Karpas-422 (cell line): Measurements from ENCODE around the gene PHTF2. TPM values are rescaled to one million over a fixed set of nuclear protein-coding genes. Genes with fewer than 3 reads are reported as not detected.
A peak's percentile ranks its signal among the peaks of the same experiment; 100 is the strongest.

ENCODE experiments used
- DNase-seq: peaks from one replicate; pipeline ENCODE4 v3.0.0-alpha.2; 2015
- H2AFZ ChIP-seq: fragments of 200-600 bp; sonication (generic); 2 replicates; pipeline ENCODE4 v1.6.1; 2014; ENCODE audit warnings: antibody characterized with exemption, low read length, mixed read lengths
- H3K27ac ChIP-seq: fragments of 200-600 bp; sonication (generic); 2 replicates; pipeline ENCODE4 v1.5.1; 2014; ENCODE audit warnings: mild to moderate bottlenecking, low read length, moderate library complexity
- H3K27me3 ChIP-seq: fragments of 200-600 bp; sonication (generic); 2 replicates; pipeline ENCODE4 v1.6.1; 2014; ENCODE audit warnings: low read length, mixed read lengths
- H3K36me3 ChIP-seq: fragments of 200-600 bp; sonication (generic); 2 replicates; pipeline ENCODE4 v1.6.1; 2014; ENCODE audit warnings: low read length, mixed read lengths; ENCODE audit not compliant: insufficient read depth
- H3K4me1 ChIP-seq: fragments of 200-600 bp; sonication (generic); 2 replicates; pipeline ENCODE4 v1.6.1; 2014; ENCODE audit warnings: mild to moderate bottlenecking, low read length, mixed read lengths
- H3K4me2 ChIP-seq: fragments of 200-600 bp; sonication (generic); 2 replicates; pipeline ENCODE4 v1.6.1; 2014; ENCODE audit warnings: low read length, low read depth, mild to moderate bottlenecking; ENCODE audit not compliant: poor library complexity, severe bottlenecking
- H3K4me3 ChIP-seq: fragments of 200-600 bp; sonication (generic); 2 replicates; pipeline ENCODE4 v1.5.1; 2014; ENCODE audit warnings: mild to moderate bottlenecking, antibody characterized with exemption, low read length, mixed read lengths
- H3K79me2 ChIP-seq: fragments of 200-600 bp; sonication (generic); 2 replicates; pipeline ENCODE4 v1.6.1; 2014; ENCODE audit warnings: mild to moderate bottlenecking, low read length, mixed read lengths
- H3K9ac ChIP-seq: fragments of 200-600 bp; sonication (generic); 2 replicates; pipeline ENCODE4 v1.6.0; 2014; ENCODE audit warnings: low read length
- H3K9me2 ChIP-seq: fragments of 200-600 bp; sonication (generic), shearing (Covaris generic); replicated peaks from 2 replicates; pipeline ENCODE4 v1.6.0; 2014; ENCODE audit warnings: mild to moderate bottlenecking, low read length, moderate library complexity; ENCODE audit not compliant: insufficient read depth
- H3K9me3 ChIP-seq: fragments of 300-700, 200-600 bp; sonication (generic); 2 replicates; pipeline ENCODE4 v1.6.1; 2014; ENCODE audit warnings: low read length, mixed read lengths
- H4K20me1 ChIP-seq: fragments of 200-600 bp; sonication (generic); 2 replicates; pipeline ENCODE4 v1.6.1; 2014; ENCODE audit warnings: mild to moderate bottlenecking, antibody characterized with exemption, low read length, low read depth; ENCODE audit not compliant: insufficient read depth
- total RNA-seq: library from RNA; depleted of rRNA; stranded (reverse); fragments of >200 nt; shearing (Covaris generic); gene quantifications from 2 replicates; pipeline ENCODE4 v1.2.3, GENCODE V29; 2014; ENCODE audit warnings: low replicate concordance

The PHTF2 gene
- total RNA-seq, 1 experiment from 2014 or later = 65.7 TPM

DNA sequence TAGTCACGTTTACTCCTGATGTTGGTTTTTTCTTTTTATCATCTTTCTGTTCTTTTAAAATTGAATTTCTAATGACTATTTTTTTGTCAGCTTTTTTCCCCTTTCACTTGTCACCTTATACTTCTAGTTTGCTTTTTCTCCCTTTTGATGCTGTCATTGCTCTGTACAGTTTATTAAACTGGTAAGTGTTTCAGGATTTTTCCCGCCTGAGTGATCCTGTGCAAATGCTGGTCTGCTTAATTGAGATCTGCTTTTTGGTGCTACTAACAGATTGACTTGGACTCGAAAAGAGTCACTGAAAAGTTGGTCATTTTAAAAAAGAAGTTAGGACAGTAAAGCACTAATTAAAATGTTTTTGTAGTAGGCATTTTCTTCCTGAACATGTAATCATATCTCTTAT lies 95.2 kb downstream of the PHTF2 start:
- H3K27me3 ChIP-seq = no peaks in the 10 kb centered on the region
- peak overlapping the region; percentile 28; the same call in 1 of the 2 replicates for H3K9ac ChIP-seq
- H2AFZ ChIP-seq = no peak overlapping the region
- peak overlapping the region; percentile 69 for H3K4me2 ChIP-seq
- H3K4me3 ChIP-seq = peak overlapping the region; percentile 23; the same call in 1 of the 2 replicates
- peak overlapping the region; percentile 80 for H3K27ac ChIP-seq
- H4K20me1 ChIP-seq = no peaks in the 10 kb centered on the region
- no peaks in the 10 kb centered on the region for H3K36me3 ChIP-seq
- peaks cover 86% of the 10 kb centered on the region for H3K79me2 ChIP-seq
- no peaks in the 10 kb centered on the region for H3K9me2 ChIP-seq
- peak; percentile 70 for DNase-seq
- no peaks in the 10 kb centered on the region for H3K9me3 ChIP-seq
- H3K4me1 ChIP-seq = peaks cover 48% of the 10 kb centered on the region

DNA sequence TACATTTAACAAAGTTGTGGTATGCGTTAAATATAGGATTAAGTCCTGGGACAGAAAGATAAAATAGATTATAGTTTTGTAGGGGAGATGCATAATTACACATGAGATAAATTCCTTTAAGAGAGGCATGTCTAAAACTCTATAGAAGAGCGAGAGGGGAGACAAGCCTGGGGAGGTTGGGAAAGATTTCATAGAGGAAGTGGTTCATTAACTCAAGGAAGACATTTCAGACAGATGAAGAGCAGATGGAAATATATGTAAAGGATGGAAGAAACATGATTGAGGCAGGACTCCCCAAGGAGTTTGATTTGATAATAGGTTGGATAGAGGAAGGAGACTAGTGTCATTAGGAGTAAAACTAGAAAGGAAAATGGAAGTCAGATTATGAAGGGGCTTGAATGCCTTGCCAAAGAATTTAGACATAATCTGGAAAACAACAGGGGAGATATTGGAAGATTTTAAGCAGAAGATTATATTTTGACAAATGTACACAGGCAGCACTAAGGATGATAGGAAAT lies 96.1 kb downstream of the PHTF2 start:
- Histone ChIP-seq H4K20me1 (no peaks in the 10 kb centered on the region), H2AFZ (no peak overlapping the region), H3K36me3 (no peaks in the 10 kb centered on the region), H3K9me3 (no peaks in the 10 kb centered on the region), H3K4me3 (peak overlapping the region; percentile 23; the same call in 1 of the 2 replicates), H3K27me3 (no peaks in the 10 kb centered on the region), H3K9ac (no peak overlapping the region), H3K4me2 (peak overlapping the region; percentile 69), H3K27ac (peak overlapping the region; percentile 80), H3K9me2 (no peaks in the 10 kb centered on the region), H3K79me2 (peaks cover 87% of the 10 kb centered on the region), H3K4me1 (peaks cover 54% of the 10 kb centered on the region)
- no peak for DNase-seq

DNA sequence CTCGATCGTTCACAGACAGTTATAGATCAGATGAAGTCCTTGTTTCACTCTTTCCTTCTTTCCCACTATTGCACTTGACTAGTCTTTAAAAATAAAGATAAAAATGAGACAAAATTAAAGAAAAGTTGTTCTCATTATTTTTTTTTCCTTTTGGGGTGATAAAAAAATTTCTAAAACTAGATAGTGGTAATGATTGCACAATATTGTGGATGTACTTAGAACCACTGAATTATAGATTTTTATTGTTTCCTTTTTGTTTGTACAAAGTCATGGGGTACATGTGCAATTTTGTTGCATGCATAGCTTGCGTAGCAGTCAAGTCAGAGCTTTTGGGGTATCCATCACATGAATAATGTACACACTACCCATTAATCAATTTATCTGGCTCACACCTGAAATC lies 97.3 kb downstream of the PHTF2 start:
- Histone ChIP-seq H3K4me3 (no peak overlapping the region), H3K9ac (no peak overlapping the region), H2AFZ (no peak overlapping the region), H3K4me1 (peaks cover 66% of the 10 kb centered on the region), H3K27me3 (no peaks in the 10 kb centered on the region), H3K79me2 (peaks cover 89% of the 10 kb centered on the region), H3K9me2 (no peaks in the 10 kb centered on the region), H3K4me2 (no peak overlapping the region), H4K20me1 (no peaks in the 10 kb centered on the region), H3K9me3 (no peaks in the 10 kb centered on the region), H3K27ac (0 out of 2 replicates have a peak overlapping the region, but pooled peaks have one; percentile 80), H3K36me3 (no peaks in the 10 kb centered on the region)
- DNase-seq = no peak

DNA sequence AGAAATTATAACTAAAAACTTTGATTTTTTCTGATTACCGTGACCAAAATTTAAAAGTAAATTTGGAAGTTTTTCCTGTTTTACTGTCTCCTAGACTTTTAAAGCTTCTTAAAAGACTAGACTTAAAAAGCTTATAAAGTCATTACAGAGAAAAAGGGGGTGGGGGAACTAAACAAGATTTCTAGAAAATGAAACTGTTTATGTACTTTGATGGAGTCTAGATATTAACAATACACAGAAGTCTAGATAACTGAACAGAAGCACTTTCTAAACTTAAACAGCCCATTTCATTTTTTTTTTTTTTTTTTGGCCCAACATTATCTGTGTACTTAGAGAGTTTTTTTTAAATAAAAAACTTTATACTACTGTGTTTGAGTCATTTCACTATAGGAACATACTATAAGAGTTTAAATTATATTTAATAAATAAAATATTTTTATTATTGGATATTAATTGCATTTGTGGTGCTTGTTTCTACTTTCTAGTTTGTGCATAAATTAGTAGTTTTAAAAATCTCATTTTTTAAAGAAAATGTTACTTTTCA lies 98.5 kb downstream of the PHTF2 start:
- no peak for DNase-seq
- H4K20me1 ChIP-seq = no peaks in the 10 kb centered on the region
- H3K36me3 ChIP-seq = peaks cover 3% of the 10 kb centered on the region; the same call in 1 of the 2 replicates
- peaks cover 64% of the 10 kb centered on the region for H3K4me1 ChIP-seq
- H3K9me2 ChIP-seq = no peaks in the 10 kb centered on the region
- no peak overlapping the region for H3K9ac ChIP-seq
- H3K27ac ChIP-seq = 0 out of 2 replicates have a peak overlapping the region, but pooled peaks have one; percentile 18
- H3K9me3 ChIP-seq = no peaks in the 10 kb centered on the region
- H3K79me2 ChIP-seq = peaks cover 85% of the 10 kb centered on the region
- no peak overlapping the region for H2AFZ ChIP-seq
- no peak overlapping the region for H3K4me2 ChIP-seq
- no peaks in the 10 kb centered on the region for H3K27me3 ChIP-seq
- no peak overlapping the region for H3K4me3 ChIP-seq

DNA sequence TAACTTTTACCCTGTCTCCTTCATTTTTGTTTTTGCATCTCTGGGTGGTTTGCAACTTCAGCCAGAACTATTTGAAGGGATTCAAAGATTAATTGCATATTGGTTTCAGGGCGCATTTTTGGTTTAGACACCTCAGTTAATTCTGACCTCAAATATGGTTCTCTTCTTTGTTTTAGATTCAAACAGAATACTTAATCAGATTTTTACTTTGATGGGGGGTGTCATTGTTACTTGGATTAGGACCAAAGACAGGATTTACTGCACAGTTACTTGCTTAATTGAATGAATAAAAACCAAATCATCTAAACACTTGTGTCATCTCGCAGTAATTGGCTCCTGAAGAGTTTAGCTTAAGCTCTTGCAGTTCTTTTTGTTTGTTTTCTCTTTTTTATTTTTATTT lies 100.9 kb downstream of the PHTF2 start:
- no peak for DNase-seq
- H3K36me3 ChIP-seq = peaks cover 8% of the 10 kb centered on the region
- H3K79me2 ChIP-seq = peaks cover 82% of the 10 kb centered on the region
- H3K4me3 ChIP-seq = no peak overlapping the region
- H4K20me1 ChIP-seq = no peaks in the 10 kb centered on the region
- H2AFZ ChIP-seq = no peak overlapping the region
- no peak overlapping the region for H3K4me2 ChIP-seq
- H3K9ac ChIP-seq = no peak overlapping the region
- peaks cover 64% of the 10 kb centered on the region for H3K4me1 ChIP-seq
- H3K27ac ChIP-seq = peak overlapping the region; percentile 29; the same call in 1 of the 2 replicates
- H3K27me3 ChIP-seq = no peaks in the 10 kb centered on the region
- H3K9me2 ChIP-seq = no peaks in the 10 kb centered on the region
- H3K9me3 ChIP-seq = no peaks in the 10 kb centered on the region

DNA sequence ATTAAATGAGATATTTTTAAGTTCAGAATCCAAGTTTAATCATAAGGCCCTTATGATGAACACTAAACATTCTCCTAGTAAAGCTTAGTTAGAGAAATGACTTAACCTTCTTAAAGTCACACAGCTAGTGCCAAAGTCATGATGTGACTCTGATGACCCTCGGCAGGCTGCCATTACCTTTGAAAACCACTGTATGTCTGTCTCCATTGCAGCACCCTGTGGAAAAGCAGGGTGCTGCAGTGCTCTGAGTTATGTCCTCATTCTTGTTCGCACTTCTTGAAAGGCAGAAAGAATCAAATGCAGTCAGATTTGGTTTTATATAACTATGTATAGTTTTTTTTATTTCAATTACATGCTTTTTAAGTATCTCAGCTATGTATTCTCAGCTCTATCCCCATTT lies 105.0 kb downstream of the PHTF2 start:
- Histone ChIP-seq H3K4me1 (peaks cover 93% of the 10 kb centered on the region), H3K27ac (peak overlapping the region; percentile 99), H2AFZ (no peak overlapping the region)

DNA sequence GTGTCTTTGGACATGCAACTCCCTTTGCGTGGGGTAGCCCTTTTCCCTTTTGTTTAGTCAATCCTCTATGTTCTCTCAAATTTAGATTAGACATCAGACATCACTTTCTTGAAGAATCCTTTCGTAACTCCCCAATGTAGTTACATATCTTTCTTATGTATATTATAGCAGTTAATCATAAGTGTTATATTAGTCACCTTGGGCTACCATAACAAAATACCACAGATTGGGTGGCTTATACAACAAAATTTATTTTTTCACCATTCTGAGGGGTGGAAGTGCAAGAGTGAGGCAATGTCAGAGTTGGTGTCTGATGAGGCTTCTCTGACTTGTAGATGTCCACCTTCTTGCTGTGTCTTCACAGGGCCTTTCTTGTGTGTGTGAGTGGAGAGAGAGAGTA lies 105.7 kb downstream of the PHTF2 start:
- DNase-seq = no peak
- Histone ChIP-seq H3K9me2 (no peaks in the 10 kb centered on the region), H3K9me3 (no peaks in the 10 kb centered on the region), H4K20me1 (no peaks in the 10 kb centered on the region), H3K4me1 (peaks cover 97% of the 10 kb centered on the region), H2AFZ (no peak overlapping the region), H3K27ac (peak overlapping the region; percentile 99), H3K79me2 (peaks cover 75% of the 10 kb centered on the region), H3K9ac (peak overlapping the region; percentile 26; the same call in 1 of the 2 replicates), H3K36me3 (peaks cover 14% of the 10 kb centered on the region), H3K27me3 (no peaks in the 10 kb centered on the region), H3K4me3 (no peak overlapping the region), H3K4me2 (peak overlapping the region; percentile 72)

More for the DNA sequence above, 105.0 kb downstream of the PHTF2 start:
- Histone ChIP-seq H3K36me3 (peaks cover 8% of the 10 kb centered on the region), H3K9ac (no peak overlapping the region), H3K79me2 (peaks cover 73% of the 10 kb centered on the region), H4K20me1 (no peaks in the 10 kb centered on the region), H3K9me3 (no peaks in the 10 kb centered on the region), H3K4me3 (no peak overlapping the region), H3K4me2 (peak overlapping the region; percentile 72), H3K9me2 (no peaks in the 10 kb centered on the region), H3K27me3 (no peaks in the 10 kb centered on the region)
- DNase-seq = peak; percentile 80

DNA sequence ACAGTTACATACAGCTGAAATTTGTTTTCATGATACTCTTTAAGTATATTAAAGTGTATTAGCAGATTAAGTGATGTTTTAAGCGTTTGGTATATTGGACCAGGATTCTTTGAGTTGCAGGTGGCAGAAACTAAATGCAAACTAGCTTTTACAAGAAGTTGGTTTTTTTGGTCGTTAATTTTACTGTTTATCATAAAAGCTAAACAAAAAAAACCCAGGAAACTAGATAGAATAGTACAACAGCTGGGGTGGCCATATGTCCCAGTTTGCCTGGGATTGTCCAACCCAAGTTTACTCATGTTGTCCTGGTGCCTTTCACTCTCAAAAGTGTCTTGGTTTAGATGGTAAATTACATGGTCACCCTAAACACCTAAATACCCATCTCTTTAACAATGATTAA lies 108.7 kb downstream of the PHTF2 start:
- Histone ChIP-seq H3K27ac (peak overlapping the region; percentile 99), H3K4me3 (peak overlapping the region; percentile 35)

More for the DNA sequence above, 108.7 kb downstream of the PHTF2 start:
- H2AFZ ChIP-seq = no peak overlapping the region
- H3K27me3 ChIP-seq = no peaks in the 10 kb centered on the region
- H3K4me1 ChIP-seq = peaks cover 93% of the 10 kb centered on the region
- H3K79me2 ChIP-seq = peaks cover 78% of the 10 kb centered on the region
- peak overlapping the region; percentile 72 for H3K4me2 ChIP-seq
- H3K9me2 ChIP-seq = no peaks in the 10 kb centered on the region
- no peak for DNase-seq
- H4K20me1 ChIP-seq = no peaks in the 10 kb centered on the region
- peaks cover 32% of the 10 kb centered on the region for H3K36me3 ChIP-seq
- H3K9me3 ChIP-seq = no peaks in the 10 kb centered on the region
- H3K9ac ChIP-seq = peak overlapping the region; percentile 40
